B cell (primary cell): ENCODE results near the gene MESP1. TPM values are rescaled to one million over a fixed set of nuclear protein-coding genes. Genes with fewer than 3 reads are reported as not detected.

Source experiments
- ATAC-seq: fragments of 200-7000 bp; cut with Tn5 transposase; one replicate; pipeline ENCODE4 v1.10.0; 2021; ENCODE audit warnings: low read depth, mild to moderate bottlenecking, moderate number of reproducible peaks, moderate library complexity
- CTCF ChIA-PET: fragments of 350-600 bp; sonication (Branson Sonifier 250); formaldehyde crosslinking; loops from one replicate; lab custom pipeline; 2021; ENCODE audit warnings: antibody characterized with exemption, inconsistent platforms; lab: Charles Lee
- POLR2A ChIA-PET: fragments of 350-600 bp; sonication (Branson Sonifier 250); formaldehyde crosslinking; loops from one replicate; lab custom pipeline; 2021; ENCODE audit warnings: antibody characterized with exemption; lab: Charles Lee
- DNase-seq: peaks from one replicate; pipeline ENCODE4 v3.0.0; 2013
- H2AFZ ChIP-seq: 2 replicates; pipeline ENCODE4 v1.6.1; 2012; ENCODE audit warnings: mild to moderate bottlenecking, low read depth, low read length; ENCODE audit not compliant: insufficient read depth, poor library complexity, severe bottlenecking
- H3K27ac ChIP-seq, 2 donors: 1 replicate in 1 of 2; 2 replicates in 1 of 2; pipeline ENCODE4 v1.5.1; 2012 to 2013; ENCODE audit warnings: low read length in 2 of 2, mild to moderate bottlenecking in 2 of 2, moderate library complexity in 1 of 2
- H3K27me3 ChIP-seq, 4 experiments: fragments of 200-600 bp in 1 of 4; sonication (generic) in 1 of 4; replicated peaks in 1 of 4; 1 replicate in 2 of 4; 2 replicates in 2 of 4; pipeline versions ENCODE4 v1.6.1 to v1.7.0; 2013 to 2016; ENCODE audit warnings: low read length in 3 of 4, mild to moderate bottlenecking in 2 of 4, mixed read lengths in 1 of 4, moderate library complexity in 1 of 4; ENCODE audit not compliant: insufficient read depth in 4 of 4, control insufficient read depth in 3 of 4; ENCODE audit errors: control extremely low read depth in 1 of 4
- H3K36me3 ChIP-seq, 2 experiments: replicated peaks in 1 of 2; 1 replicate in 1 of 2; 2 replicates in 1 of 2; pipeline versions ENCODE4 v1.6.1 to v1.7.1; 2013; ENCODE audit warnings: low read length in 1 of 2; ENCODE audit not compliant: insufficient read depth in 2 of 2, control insufficient read depth in 1 of 2; ENCODE audit errors: control extremely low read depth in 1 of 2, extremely low read depth in 1 of 2
- H3K4me1 ChIP-seq, 2 donors: fragments of 200-600 bp in 1 of 2; sonication (generic) in 1 of 2; 1 replicate in 1 of 2; 2 replicates in 1 of 2; pipeline versions ENCODE4 v1.5.1 to v1.6.1; 2013 to 2017; ENCODE audit warnings: low read length in 2 of 2; ENCODE audit not compliant: control insufficient read depth in 2 of 2, insufficient read depth in 2 of 2
- H3K4me2 ChIP-seq: replicated peaks from 2 replicates; pipeline ENCODE3; 2012; ENCODE audit warnings: mild to moderate bottlenecking, low read depth, low read length; ENCODE audit not compliant: poor library complexity, severe bottlenecking
- H3K4me3 ChIP-seq, 5 experiments: fragments of 200-600 bp in 1 of 5; sonication (generic) in 1 of 5; 1 replicate in 3 of 5; 2 replicates in 2 of 5; pipeline versions ENCODE4 v1.5.1 to v1.7.0; 2011 to 2016; ENCODE audit warnings: low read length in 4 of 5, mild to moderate bottlenecking in 4 of 5, low read depth in 2 of 5, control low read depth in 1 of 5, moderate library complexity in 1 of 5; ENCODE audit not compliant: insufficient read depth in 1 of 5; ENCODE audit errors: control extremely low read depth in 1 of 5, extremely low read depth in 1 of 5
- H3K79me2 ChIP-seq: fragments of 200-600 bp; sonication (generic); one replicate; pipeline ENCODE4 v1.6.0; 2016; ENCODE audit warnings: low read length; ENCODE audit not compliant: control insufficient read depth, insufficient read depth
- H3K9ac ChIP-seq: fragments of 200-600 bp; sonication (generic); 2 replicates; pipeline ENCODE4 v1.6.1; 2017; ENCODE audit warnings: mild to moderate bottlenecking, low read length, moderate library complexity
- H3K9me3 ChIP-seq, 3 donors: one replicate each; pipeline versions ENCODE4 v1.6.1 to v1.7.1; 2013; ENCODE audit warnings: low read length in 2 of 3; ENCODE audit not compliant: control insufficient read depth in 2 of 3, insufficient read depth in 1 of 3; ENCODE audit errors: control extremely low read depth in 1 of 3
- H4K20me1 ChIP-seq: 2 replicates; pipeline ENCODE4 v1.6.0; 2012; ENCODE audit warnings: mild to moderate bottlenecking, low read length; ENCODE audit not compliant: insufficient read depth, control insufficient read depth, poor library complexity, severe bottlenecking
- H3K27ac Mint-ChIP-seq: one replicate; pipeline ENCODE4 v1.8.0; 2021; ENCODE audit warnings: mixed read lengths
- H3K27me3 Mint-ChIP-seq: one replicate; pipeline ENCODE4 v1.8.0; 2021; ENCODE audit warnings: mixed read lengths
- H3K4me1 Mint-ChIP-seq: one replicate; pipeline ENCODE4 v1.8.0; 2021; ENCODE audit warnings: mixed read lengths
- H3K4me3 Mint-ChIP-seq: one replicate; pipeline ENCODE4 v1.8.0; 2021; ENCODE audit warnings: mixed read lengths
- H3K9me3 Mint-ChIP-seq: one replicate; pipeline ENCODE4 v1.8.0; 2022; ENCODE audit warnings: mixed read lengths; ENCODE audit not compliant: insufficient read depth
- EZH2 ChIP-seq: IDR thresholded peaks from 2 replicates; pipeline ENCODE4 v1.6.1; 2012; ENCODE audit warnings: borderline replicate concordance, low read depth, mild to moderate bottlenecking, moderate library complexity, low read length; ENCODE audit not compliant: insufficient read depth, poor library complexity, severe bottlenecking
- WGBS: methylation state at CpG from one replicate; pipeline ENCODE4 v1.1.5; 2013; ENCODE audit warnings: missing lambda C conversion rate; ENCODE audit not compliant: insufficient coverage; 5-methylcytosine and 5-hydroxymethylcytosine counted together
- intact Hi-C: fragments of 100-400 bp; cut with micrococcal nuclease; formaldehyde crosslinking; loops from one replicate; pipeline ENCODE4 v1.10.0; 2022
- polyA plus RNA-seq: library from polyadenylated mRNA; depleted of rRNA; stranded (reverse); fragments of >200 nt; gene quantifications from 2 replicates; pipeline ENCODE4 v1.2.3, GENCODE V29; 2012
- total RNA-seq, 2 donors: library from RNA; stranded (reverse); fragments of 120-200 nt in 1 of 2; gene quantifications; 1 replicate in 1 of 2; 2 replicates in 1 of 2; pipeline versions ENCODE4 v1.2.3 to v1.2.4, GENCODE V29; 2013 to 2022
- TF ChIP-seq, protein P1 (sequence below): fragments of 200-600 bp; IDR thresholded peaks from one replicate; pipeline ENCODE4 v1.8.0; 2022; ENCODE audit warnings: antibody characterized with exemption, mild to moderate bottlenecking

The MESP1 gene
- total and polyA plus RNA-seq, 2 donors (not counting 1 experiment from before 2014, with no cell fraction given): 0.25 to 0.49 TPM

DNA sequence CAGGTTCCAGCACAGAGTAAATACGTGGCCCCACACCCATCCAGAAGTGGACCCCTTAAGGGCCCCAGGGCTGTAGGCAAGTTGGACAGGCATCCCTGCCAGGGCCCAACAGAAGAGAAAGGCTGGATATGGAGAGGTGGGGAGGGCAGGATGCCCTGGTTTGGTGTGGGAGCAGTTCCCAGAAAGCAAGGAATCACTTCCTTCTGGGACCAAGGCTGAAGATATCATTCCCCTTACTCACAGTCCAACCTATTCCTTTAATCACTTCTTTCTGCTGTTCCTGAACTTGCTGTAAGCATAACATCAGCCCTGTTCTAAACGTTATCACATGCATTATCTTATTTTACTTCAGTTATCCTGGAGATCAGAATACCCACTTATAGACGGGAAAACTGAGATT lies 19.0 kb upstream of the MESP1 start:
- Histone ChIP-seq H3K9ac (no peak overlapping the region), H2AFZ (no peak overlapping the region), H3K4me2 (no peak overlapping the region), H3K9me3 (no peaks in the 10 kb centered on the region), H3K27ac (no peak overlapping the region), H3K4me1 (no peaks in the 10 kb centered on the region), H3K79me2 (no peaks in the 10 kb centered on the region), H4K20me1 (no peaks in the 10 kb centered on the region), H3K36me3 (no peaks in the 10 kb centered on the region), H3K27me3 (peaks cover 0 to 4% (median 1%) of the 10 kb centered on the region in 4 experiments), H3K4me3 (no peak overlapping the region)
- WGBS: 92% methylated on average over 3 of the region's 3 CpGs
- ATAC-seq (no peak), DNase-seq (no peak)
- no peak overlapping the region for H3K4me3 Mint-ChIP-seq
- no peaks in the 10 kb centered on the region for H3K4me1 Mint-ChIP-seq
- intact Hi-C loops: no loop called here
- no peaks in the 10 kb centered on the region for H3K27me3 Mint-ChIP-seq
- POLR2A ChIA-PET: no interaction called here
- CTCF ChIA-PET: no interaction called here
- no peak overlapping the region for H3K27ac Mint-ChIP-seq
- no peaks in the 10 kb centered on the region for H3K9me3 Mint-ChIP-seq
- TF ChIP-seq, protein P1, sequence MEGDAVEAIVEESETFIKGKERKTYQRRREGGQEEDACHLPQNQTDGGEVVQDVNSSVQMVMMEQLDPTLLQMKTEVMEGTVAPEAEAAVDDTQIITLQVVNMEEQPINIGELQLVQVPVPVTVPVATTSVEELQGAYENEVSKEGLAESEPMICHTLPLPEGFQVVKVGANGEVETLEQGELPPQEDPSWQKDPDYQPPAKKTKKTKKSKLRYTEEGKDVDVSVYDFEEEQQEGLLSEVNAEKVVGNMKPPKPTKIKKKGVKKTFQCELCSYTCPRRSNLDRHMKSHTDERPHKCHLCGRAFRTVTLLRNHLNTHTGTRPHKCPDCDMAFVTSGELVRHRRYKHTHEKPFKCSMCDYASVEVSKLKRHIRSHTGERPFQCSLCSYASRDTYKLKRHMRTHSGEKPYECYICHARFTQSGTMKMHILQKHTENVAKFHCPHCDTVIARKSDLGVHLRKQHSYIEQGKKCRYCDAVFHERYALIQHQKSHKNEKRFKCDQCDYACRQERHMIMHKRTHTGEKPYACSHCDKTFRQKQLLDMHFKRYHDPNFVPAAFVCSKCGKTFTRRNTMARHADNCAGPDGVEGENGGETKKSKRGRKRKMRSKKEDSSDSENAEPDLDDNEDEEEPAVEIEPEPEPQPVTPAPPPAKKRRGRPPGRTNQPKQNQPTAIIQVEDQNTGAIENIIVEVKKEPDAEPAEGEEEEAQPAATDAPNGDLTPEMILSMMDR: no peak
- no peak for TF ChIP-seq EZH2

- Mint-ChIP-seq H3K27ac (no peak overlapping the region), H3K4me3 (no peak overlapping the region), H3K9me3 (no peaks in the 10 kb centered on the region), H3K4me1 (no peaks in the 10 kb centered on the region), H3K27me3 (no peaks in the 10 kb centered on the region)
- Histone ChIP-seq H3K9ac (no peak overlapping the region), H2AFZ (no peak overlapping the region), H3K36me3 (no peaks in the 10 kb centered on the region), H3K27me3 (peaks cover 0 to 3% (median 1%) of the 10 kb centered on the region in 4 experiments), H3K4me1 (no peaks in the 10 kb centered on the region), H3K9me3 (no peaks in the 10 kb centered on the region), H3K79me2 (no peaks in the 10 kb centered on the region), H3K4me2 (no peak overlapping the region), H4K20me1 (no peaks in the 10 kb centered on the region), H3K4me3 (no peak overlapping the region), H3K27ac (no peak overlapping the region)
- no peak for DNase-seq
- WGBS: no CpG with 5 or more reads among the region's 3 CpGs
- intact Hi-C loops: loop anchor here (10.0 kb wide), 1 partner anchor 65 kb away; no protein-coding TSS in a partner anchor
- POLR2A ChIA-PET: no interaction called here
- ATAC-seq: no peak
- CTCF ChIA-PET: interaction anchor here (0.9 to 2.4 kb wide), 2 partner anchors 9 to 105 kb away, joined by 3 to 7 read pairs; no protein-coding TSS in a partner anchor
- TF ChIP-seq, protein P1: no peak
- TF ChIP-seq EZH2: no peak
These were observed 18.3 kb upstream of the MESP1 start for GRCh38 chr15:89769366-89769765.
